HCT116 (cell line): Measurements from ENCODE around the gene TMEM212. TPM values are rescaled to one million over a fixed set of nuclear protein-coding genes. Genes with fewer than 3 reads are reported as not detected.

Source experiments
- ATAC-seq: fragments of 200-7000 bp; cut with Tn5 transposase; 2 replicates; pipeline ENCODE4 v1.9.1; 2020; ENCODE audit warnings: mild to moderate bottlenecking, moderate library complexity
- BruUV-seq: library from RNA; stranded (reverse); fragments of 400-500 nt; replicated peaks from 2 replicates; lab custom pipeline; 2021; lab: Mats Ljungman, UMichigan
- CTCF ChIA-PET: fragments of 300-600 bp; sonication (Branson Sonifier 250); formaldehyde crosslinking; loops from one replicate; lab custom pipeline; 2021; ENCODE audit warnings: antibody characterized with exemption; lab: Charles Lee
- POLR2A ChIA-PET: fragments of 300-600, 350-600 bp; sonication (Branson Sonifier 250); formaldehyde crosslinking; loops from one replicate; lab custom pipeline; 2021; ENCODE audit warnings: antibody characterized with exemption; lab: Charles Lee
- RAD21 ChIA-PET, 2 experiments: fragments of 300-600 bp; sonication (Branson Sonifier 250); formaldehyde crosslinking; loops; one replicate each; lab custom pipeline; 2023; ENCODE audit warnings: low total read pairs in 2 of 2; ENCODE audit not compliant: uncharacterized antibody in 2 of 2, unreplicated experiment in 2 of 2, low non-redundant PET in 1 of 2; lab: Charles Lee
- DNase-seq: peaks from one replicate; pipeline ENCODE4 v3.0.0-alpha.2; 2010; ENCODE audit warnings: low read depth, low spot score
- H2AFZ ChIP-seq: fragments of 200-600 bp; shearing (Covaris generic), sonication (generic); 2 replicates; pipeline ENCODE4 v1.6.1; 2017; ENCODE audit warnings: low read depth, mixed run types, mixed read lengths, antibody characterized with exemption, low read length; ENCODE audit not compliant: poor library complexity, severe bottlenecking
- H3K27ac ChIP-seq: 2 replicates; pipeline ENCODE4 v1.5.1; 2012; ENCODE audit warnings: low read depth, low read length
- H3K27me3 ChIP-seq: fragments of 200-600 bp; sonication (generic); 2 replicates; pipeline ENCODE4 v1.6.1; 2016; ENCODE audit warnings: mixed run types, low read length, mixed read lengths; ENCODE audit not compliant: insufficient read depth
- H3K36me3 ChIP-seq, 2 experiments: fragments of 200-500 bp in 1 of 2; fragments of 200-600 bp in 1 of 2; sonication (Bioruptor generic) in 1 of 2; sonication (generic) in 1 of 2; 2 replicates each; pipeline versions ENCODE4 v1.5.1 to v1.6.1; 2014 to 2016; ENCODE audit warnings: low read length in 2 of 2, inconsistent platforms in 1 of 2, mixed read lengths in 1 of 2, mixed run types in 1 of 2; ENCODE audit not compliant: insufficient read depth in 2 of 2, control insufficient read depth in 1 of 2
- H3K4me1 ChIP-seq, 2 experiments: fragments of 200-600 bp in 1 of 2; sonication (generic) in 1 of 2; 2 replicates each; pipeline versions ENCODE4 v1.5.1 to v1.6.1; 2012 to 2017; ENCODE audit warnings: low read length in 2 of 2, inconsistent platforms in 1 of 2, mild to moderate bottlenecking in 1 of 2, mixed read lengths in 1 of 2, mixed run types in 1 of 2, moderate library complexity in 1 of 2; ENCODE audit not compliant: insufficient read depth in 2 of 2, control insufficient read depth in 1 of 2
- H3K4me2 ChIP-seq: fragments of 200-600 bp; sonication (generic); 2 replicates; pipeline ENCODE4 v1.6.1; 2017; ENCODE audit warnings: mixed run types, low read length, mixed read lengths
- H3K4me3 ChIP-seq, 2 experiments: fragments of 200-600 bp in 1 of 2; sonication (generic) in 1 of 2; replicated peaks in 1 of 2; 2 replicates each; pipeline ENCODE4 v1.5.1; 2011 to 2016; ENCODE audit warnings: low read length in 2 of 2, control low read depth in 1 of 2, low read depth in 1 of 2, mild to moderate bottlenecking in 1 of 2, mixed read lengths in 1 of 2, mixed run types in 1 of 2
- H3K79me2 ChIP-seq: fragments of 200-600 bp; sonication (generic); 2 replicates; pipeline ENCODE4 v1.6.1; 2017; ENCODE audit warnings: mild to moderate bottlenecking, mixed run types, low read length, moderate library complexity, mixed read lengths; ENCODE audit not compliant: insufficient read depth
- H3K9ac ChIP-seq: fragments of 200-600 bp; sonication (generic); 2 replicates; pipeline ENCODE4 v1.6.1; 2016; ENCODE audit warnings: low read length, mixed read lengths
- H3K9me2 ChIP-seq: fragments of 200-600 bp; sonication (generic), shearing (Covaris generic); 2 replicates; pipeline ENCODE4 v1.6.1; 2017; ENCODE audit warnings: mixed run types, mild to moderate bottlenecking, moderate library complexity; ENCODE audit not compliant: insufficient read depth
- H3K9me3 ChIP-seq, 2 experiments: fragments of 200-500 bp in 1 of 2; fragments of 200-600 bp in 1 of 2; sonication (Bioruptor generic) in 1 of 2; sonication (generic) in 1 of 2; 2 replicates each; pipeline ENCODE4 v1.6.1; 2014 to 2017; ENCODE audit warnings: low read length in 2 of 2, mixed read lengths in 2 of 2, inconsistent platforms in 1 of 2, low read depth in 1 of 2, mild to moderate bottlenecking in 1 of 2, mixed run types in 1 of 2, moderate library complexity in 1 of 2; ENCODE audit not compliant: control insufficient read depth in 1 of 2, insufficient read depth in 1 of 2
- H4K20me1 ChIP-seq: fragments of 200-600 bp; sonication (generic), shearing (Covaris generic); 2 replicates; pipeline ENCODE4 v1.6.1; 2017; ENCODE audit warnings: mixed run types, mild to moderate bottlenecking, moderate library complexity; ENCODE audit not compliant: insufficient read depth
- CEBPB ChIP-seq: IDR thresholded peaks from 2 replicates; pipeline ENCODE4 v1.6.1; 2012; ENCODE audit warnings: low read depth
- EGR1 ChIP-seq: IDR thresholded peaks from 2 replicates; pipeline ENCODE4 v1.6.1; 2012; ENCODE audit warnings: low read depth
- FOSL1 ChIP-seq: IDR thresholded peaks from 2 replicates; pipeline ENCODE4 v1.6.1; 2012; ENCODE audit warnings: low read depth
- RAD21 ChIP-seq: IDR thresholded peaks from 2 replicates; pipeline ENCODE4 v1.6.1; 2012; ENCODE audit warnings: low read depth, mild to moderate bottlenecking
- SP1 ChIP-seq: IDR thresholded peaks from 2 replicates; pipeline ENCODE4 v1.6.1; 2012; ENCODE audit warnings: low read depth
- ZBTB33 ChIP-seq: IDR thresholded peaks from 2 replicates; pipeline ENCODE4 v1.6.1; 2011; ENCODE audit warnings: mild to moderate bottlenecking, low read length, moderate library complexity; ENCODE audit not compliant: insufficient replicate concordance; ENCODE audit errors: extremely low read depth
- ZNF274 ChIP-seq: fragments of 200-500 bp; sonication (Bioruptor generic); IDR thresholded peaks from 2 replicates; pipeline ENCODE4 v1.6.1; 2014; ENCODE audit warnings: mild to moderate bottlenecking, low read depth, low read length, inconsistent platforms
- intact Hi-C: fragments of 100-400 bp; cut with micrococcal nuclease; formaldehyde crosslinking; loops from 2 replicates; pipeline ENCODE4 v1.10.0; 2022
- total RNA-seq: library from RNA; stranded (reverse); gene quantifications from one replicate; pipeline ENCODE4 v1.2.1, GENCODE V29; 2021; ENCODE audit not compliant: unreplicated experiment

TMEM212 gene
- total RNA-seq, 1 experiment from 2014 or later: not detected

DNA sequence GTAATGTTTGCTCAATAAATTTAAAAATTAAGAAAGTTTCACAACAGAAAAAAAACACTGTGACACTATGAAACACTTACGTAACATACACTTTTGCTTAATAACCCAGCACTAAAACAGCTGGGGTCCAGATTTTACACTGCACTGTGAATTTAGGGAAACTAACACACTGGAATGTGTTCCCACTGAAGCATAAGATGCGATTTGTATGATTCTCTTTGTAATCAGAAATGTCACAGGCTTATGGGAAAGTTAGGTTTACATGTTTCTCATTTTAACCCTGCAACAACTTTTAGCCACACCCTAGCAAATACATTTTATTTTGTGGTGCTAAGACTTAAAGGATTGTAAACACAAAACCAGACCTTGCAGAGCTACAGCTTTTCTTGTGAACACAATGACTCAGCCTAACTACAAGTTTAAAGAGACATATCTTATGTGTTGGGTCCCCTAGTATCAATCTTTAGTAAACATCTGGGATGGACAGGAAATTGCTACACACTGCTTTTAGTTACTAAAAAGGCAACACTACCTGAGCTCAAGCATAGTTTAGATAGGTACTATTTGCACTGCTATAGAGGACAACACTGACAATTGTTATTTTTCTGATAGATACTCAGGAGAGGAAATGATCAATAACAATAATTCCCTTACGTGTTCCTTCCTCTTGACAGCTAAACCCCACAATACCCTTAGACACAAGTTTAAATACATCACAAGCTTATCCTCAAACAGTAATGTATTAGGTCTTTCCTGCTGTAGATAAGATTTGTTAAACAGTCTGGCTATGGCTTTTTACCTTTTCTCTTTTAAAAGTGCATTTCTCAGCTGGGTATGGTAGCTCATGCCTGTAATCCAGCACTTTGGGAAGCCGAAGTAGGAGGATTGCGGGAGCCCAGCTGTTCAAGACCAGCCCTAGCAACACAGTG is 36.7 kb upstream of the TMEM212 start:
- ATAC-seq: no peak

More for the DNA sequence above, 36.7 kb upstream of the TMEM212 start:
- RAD21 ChIA-PET: no interaction called here
- H3K9ac ChIP-seq: no peak overlapping the region
- H3K9me2 ChIP-seq: no peaks in the 10 kb centered on the region; the same call in 1 of the 2 replicates
- H3K36me3 ChIP-seq: no peaks in the 10 kb centered on the region
- no TSS peak for BruUV-seq
- H4K20me1 ChIP-seq: no peaks in the 10 kb centered on the region
- DNase-seq: no peak
- no peaks in the 10 kb centered on the region for H3K9me3 ChIP-seq
- no peaks in the 10 kb centered on the region for H3K27me3 ChIP-seq
- POLR2A ChIA-PET: no interaction called here
- peaks cover 15 to 50% of the 10 kb centered on the region in 2 experiments; a peak in 3 of 4 replicates for H3K4me1 ChIP-seq
- H2AFZ ChIP-seq: no peak overlapping the region
- TF ChIP-seq SP1 (no peak), FOSL1 (no peak), ZBTB33 (no peak), RAD21 (no peak), CEBPB (no peak), ZNF274 (no peak), EGR1 (no peak)
- intact Hi-C loops: no loop called here
- peak overlapping the region; percentile 19; the same call in 1 of the 2 replicates for H3K4me2 ChIP-seq
- no peak overlapping the region for H3K4me3 ChIP-seq
- no peaks in the 10 kb centered on the region for H3K79me2 ChIP-seq
- CTCF ChIA-PET: interaction anchor here (0.6 to 1.2 kb wide), 2 partner anchors 21 to 34 kb away, joined by 4 to 5 read pairs; no protein-coding TSS in a partner anchor
- no peak overlapping the region for H3K27ac ChIP-seq
